ENCODE measurements around the gene PDIA5. TPM values are rescaled to one million over a fixed set of nuclear protein-coding genes. Genes with fewer than 3 reads are reported as not detected.

The PDIA5 gene
- total RNA-seq, 1 experiment from 2014 or later = 41.5 TPM

GRCh38 chr3:123201557-123202427 lies 135.0 kb downstream of the PDIA5 start, which contains the start of gene SEC22A (continued):
- no peak for TF ChIP-seq IRF1 (CRISPR knock-in tag; IDR thresholded peaks at IDR 0.05)
- peak; percentile 12; the same call in 1 of the 2 replicates for TF ChIP-seq SMAD3 (CRISPR knock-in tag; IDR thresholded peaks at IDR 0.05; ENCODE audit: borderline replicate concordance)
- peak; percentile 78 for TF ChIP-seq SP1 (CRISPR knock-in tag; conservative IDR thresholded peaks at IDR 0.05)
- TF ChIP-seq AR (CRISPR knock-in tag; IDR thresholded peaks at IDR 0.05) = no peak
- no peak for TF ChIP-seq E2F4 (CRISPR knock-in tag; IDR thresholded peaks at IDR 0.05; ENCODE audit: borderline replicate concordance, low read depth)
- no peak for TF ChIP-seq ZNF671 (CRISPR knock-in tag; IDR thresholded peaks at IDR 0.05)
- no peak for TF ChIP-seq PREB (CRISPR knock-in tag; IDR thresholded peaks at IDR 0.05; ENCODE audit: borderline replicate concordance)
- no peak for TF ChIP-seq FOXJ3 (CRISPR knock-in tag; IDR thresholded peaks at IDR 0.05; ENCODE audit: borderline replicate concordance)
- no peak for TF ChIP-seq NFE2L1 (CRISPR knock-in tag; IDR thresholded peaks at IDR 0.05)
- TF ChIP-seq CREB1 (CRISPR knock-in tag; IDR thresholded peaks at IDR 0.05) = 0 out of 2 replicates have a peak, but pooled peaks have one; percentile 2
- peak; percentile 84; the same call in 1 of the 2 replicates for TF ChIP-seq FOXK1 (CRISPR knock-in tag; IDR thresholded peaks at IDR 0.05)
- TF ChIP-seq ZNF423 (CRISPR knock-in tag; IDR thresholded peaks at IDR 0.05) = no peak
- TF ChIP-seq IRF2 (CRISPR knock-in tag; IDR thresholded peaks at IDR 0.05; ENCODE audit: borderline replicate concordance, low read depth) = no peak
- TF ChIP-seq ZNF232 (CRISPR knock-in tag; IDR thresholded peaks at IDR 0.05) = 0 out of 2 replicates have a peak, but pooled peaks have one; percentile 45
- no peak for TF ChIP-seq TEAD4 (CRISPR knock-in tag; IDR thresholded peaks at IDR 0.05)
- no peak for TF ChIP-seq CBFB (CRISPR knock-in tag; IDR thresholded peaks at IDR 0.05; ENCODE audit: low read depth)
- no peak for TF ChIP-seq ZNF425 (CRISPR knock-in tag; conservative IDR thresholded peaks at IDR 0.05)
- TF ChIP-seq GABPB1 (CRISPR knock-in tag; IDR thresholded peaks at IDR 0.05) = peak; percentile 27; the same call in 1 of the 2 replicates
- TF ChIP-seq MAX (CRISPR knock-in tag; IDR thresholded peaks at IDR 0.05) = peak; percentile 47
- TF ChIP-seq OVOL2 (CRISPR knock-in tag; IDR thresholded peaks at IDR 0.05; ENCODE audit: borderline replicate concordance) = no peak
- TF ChIP-seq MXD4 (CRISPR knock-in tag; IDR thresholded peaks at IDR 0.05; ENCODE audit: borderline replicate concordance) = no peak
- TF ChIP-seq PRRX2 (CRISPR knock-in tag; IDR thresholded peaks at IDR 0.05) = no peak
- no peak for TF ChIP-seq CREM (CRISPR knock-in tag; IDR thresholded peaks at IDR 0.05)
- TF ChIP-seq NR2C2 (CRISPR knock-in tag; IDR thresholded peaks at IDR 0.05) = no peak
- TF ChIP-seq NFATC4 (CRISPR knock-in tag; IDR thresholded peaks at IDR 0.05) = no peak
- no peak for TF ChIP-seq ZNF532 (CRISPR knock-in tag; IDR thresholded peaks at IDR 0.05; ENCODE audit: borderline replicate concordance)
- no peak for TF ChIP-seq ZNF416 (CRISPR knock-in tag; IDR thresholded peaks at IDR 0.05)

All from WTC11 (cell line).